SIG-M5 treated with dmso at 0.1 percent for 504 hours (cell line): ENCODE data around the gene ARMC10.
"Not testable (repeated sequence)": the region's sequence is repeated elsewhere in the genome, so short reads cannot be mapped to it uniquely, and the experiment has no call there.

Experiments
- DNase-seq: peaks from one replicate; lab custom pipeline; 2025; ENCODE audit not compliant: unreplicated experiment; lab: John Stamatoyannopoulos, UW

Gene ARMC10

DNA sequence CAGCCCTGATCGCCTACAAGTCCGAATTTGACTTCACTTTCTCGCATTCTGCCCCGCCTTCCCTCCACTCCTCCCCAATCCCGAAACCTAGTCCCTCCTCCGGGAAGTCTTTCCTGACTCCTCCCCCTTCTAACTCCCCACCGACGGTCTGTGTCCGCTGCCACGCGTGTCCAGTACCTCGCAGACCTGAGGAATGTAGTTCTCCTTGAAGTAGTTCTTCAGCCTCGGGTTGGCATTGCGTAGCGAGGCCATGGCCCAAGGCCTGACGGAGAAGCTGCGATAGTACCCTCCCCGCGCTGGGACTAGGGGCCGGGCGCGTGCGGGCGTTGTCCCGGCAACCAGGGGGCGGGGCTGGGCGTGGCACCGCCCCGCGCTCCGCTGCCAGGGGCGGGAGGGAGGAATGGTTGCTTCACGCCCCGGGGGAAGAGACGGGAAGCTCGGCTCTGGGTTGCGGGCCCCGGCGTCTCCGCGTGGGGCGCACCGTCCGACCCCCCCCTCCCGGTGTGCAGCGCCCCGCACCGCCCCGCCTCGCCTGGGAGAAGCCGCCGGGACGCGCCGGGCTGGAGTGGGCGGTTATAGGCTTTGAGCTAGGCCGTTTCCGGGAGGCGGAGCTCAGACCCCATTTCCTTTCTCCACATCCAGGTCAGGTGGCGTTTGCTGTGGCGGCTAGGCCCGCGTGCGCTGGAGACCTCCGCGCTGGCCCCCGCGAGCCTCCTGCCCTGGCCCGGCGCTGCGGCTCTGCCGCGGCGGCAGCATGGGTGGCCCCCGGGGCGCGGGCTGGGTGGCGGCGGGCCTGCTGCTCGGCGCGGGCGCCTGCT, at the start of gene ARMC10, which contains the start of gene FBXL13:
Gene ARMC10, plus strand, starts transcription at position 622 of the 818 bp plus-strand sequence. Its CDS starts 133 bp downstream, at position 755.
Gene FBXL13, minus strand, starts transcription at position 278 of the 818 bp plus-strand sequence.
- DNase-seq: peak; percentile 89

- peak; percentile 65 for DNase-seq
Measured at GRCh38 chr7:103025341-103025740, 49.6 kb upstream of the ARMC10 start.

- no peak for DNase-seq
Measured at GRCh38 chr7:103031024-103031423, 43.9 kb upstream of the ARMC10 start.

- DNase-seq: no peak
Measured at GRCh38 chr7:103031781-103032180, 43.2 kb upstream of the ARMC10 start.

DNA sequence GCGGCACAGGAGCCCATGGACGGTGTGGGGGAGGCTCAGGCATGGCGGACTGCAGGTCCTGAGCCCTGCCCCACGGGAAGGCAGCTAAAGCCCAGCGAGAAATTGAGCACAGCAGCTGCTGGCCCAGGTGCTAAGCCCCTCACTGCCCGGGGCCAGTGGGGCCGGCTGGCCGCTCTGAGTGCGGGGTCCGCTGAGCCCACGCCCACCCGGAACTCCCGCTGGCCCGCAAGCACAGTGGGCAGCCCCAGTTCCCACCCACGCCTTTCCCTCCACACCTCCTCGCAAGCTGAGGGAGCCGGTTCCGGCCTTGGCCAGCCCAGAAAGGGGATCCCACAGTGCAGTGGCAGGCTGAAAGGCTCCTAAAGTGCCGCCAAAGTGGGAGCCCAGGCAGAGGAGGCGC, 40.6 kb upstream of the ARMC10 start:
- not testable (repeated sequence) for DNase-seq

- no peak for DNase-seq
Measured at GRCh38 chr7:103037476-103037822, 37.5 kb upstream of the ARMC10 start.

DNA sequence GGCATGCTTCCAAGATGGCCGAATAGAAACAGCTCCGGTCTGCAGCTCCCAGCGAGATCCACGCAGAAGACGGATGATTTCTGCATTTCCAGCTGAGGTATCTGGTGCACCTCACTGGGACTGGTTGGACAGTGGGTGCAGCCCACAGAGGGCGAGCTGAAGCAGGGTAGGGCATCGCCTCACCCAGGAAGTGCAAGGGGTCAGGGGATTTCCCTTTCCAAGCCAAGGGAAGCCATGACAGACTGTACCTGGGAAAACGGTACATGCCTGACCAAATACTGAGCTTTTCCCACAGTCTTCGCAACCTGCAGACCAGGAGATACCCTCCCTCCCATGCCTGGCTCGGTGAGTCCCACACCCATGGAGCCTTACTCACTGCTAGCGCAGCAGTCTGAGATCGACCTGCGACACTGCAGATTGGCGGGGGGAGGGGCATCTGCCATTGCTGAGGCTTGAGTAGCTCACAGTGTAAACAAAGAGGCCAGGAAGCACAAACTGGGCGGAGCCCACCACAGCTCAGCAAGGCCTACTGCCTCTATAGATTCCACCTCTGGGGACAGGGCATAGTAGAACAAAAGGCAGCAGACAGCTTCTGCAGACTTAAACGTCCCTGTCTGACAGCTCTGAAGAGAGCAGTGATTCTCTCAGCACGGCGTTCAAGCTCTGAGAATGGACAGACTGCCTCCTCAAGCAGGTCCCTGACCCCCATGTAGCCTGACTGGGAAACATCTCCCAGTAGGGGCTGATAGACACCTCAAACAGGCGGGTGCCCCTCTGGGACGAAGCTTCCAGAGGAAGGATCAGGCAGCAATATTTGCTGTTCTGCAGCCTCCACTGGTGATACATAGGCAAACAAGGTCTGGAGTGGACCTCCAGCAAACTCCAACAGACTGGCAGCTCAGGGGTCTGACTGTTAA, 36.9 kb upstream of the ARMC10 start:
- DNase-seq: not testable (repeated sequence)

DNA sequence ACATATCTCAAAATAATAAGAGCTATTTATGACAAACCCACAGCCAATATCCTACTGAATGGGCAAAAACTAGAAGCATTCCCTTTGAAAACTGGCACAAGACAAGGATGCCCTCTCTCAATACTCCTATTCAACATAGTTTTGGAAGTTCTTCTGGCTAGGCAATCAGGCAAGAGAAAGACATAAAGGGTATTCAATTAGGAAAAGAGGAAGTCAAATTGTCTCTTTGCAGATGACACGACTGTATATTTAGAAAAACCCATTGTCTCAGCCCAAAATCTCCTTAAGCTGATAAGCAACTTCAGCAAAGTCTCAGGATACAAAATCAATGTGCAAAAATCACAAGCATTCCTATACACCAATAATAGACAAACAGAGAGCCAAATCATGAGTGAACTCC, 33.1 kb upstream of the ARMC10 start:
- not testable (repeated sequence) for DNase-seq

- no peak for DNase-seq
Measured at GRCh38 chr7:103048833-103049232, 26.1 kb upstream of the ARMC10 start.

- DNase-seq: no peak
Measured at GRCh38 chr7:103051519-103051918, 23.4 kb upstream of the ARMC10 start.

DNA sequence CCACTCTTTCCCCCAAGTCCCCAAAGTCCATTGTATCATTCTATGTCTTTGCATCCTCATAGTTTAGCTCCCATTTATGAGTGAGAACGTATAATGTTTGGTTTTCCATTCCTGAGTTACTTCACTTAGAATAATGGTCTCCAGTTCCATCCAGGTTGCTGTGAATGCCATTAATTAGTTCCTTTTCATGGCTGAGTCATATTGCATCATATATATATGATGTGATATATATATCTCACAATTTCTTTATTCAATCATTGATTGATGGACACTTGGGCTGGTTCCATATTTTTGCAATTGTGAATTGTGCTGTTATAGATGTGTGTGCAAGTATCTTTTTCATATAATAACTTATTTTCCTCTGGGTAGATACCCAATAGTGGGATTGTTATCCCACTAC, 18.9 kb upstream of the ARMC10 start:
- DNase-seq: not testable (repeated sequence)

DNA sequence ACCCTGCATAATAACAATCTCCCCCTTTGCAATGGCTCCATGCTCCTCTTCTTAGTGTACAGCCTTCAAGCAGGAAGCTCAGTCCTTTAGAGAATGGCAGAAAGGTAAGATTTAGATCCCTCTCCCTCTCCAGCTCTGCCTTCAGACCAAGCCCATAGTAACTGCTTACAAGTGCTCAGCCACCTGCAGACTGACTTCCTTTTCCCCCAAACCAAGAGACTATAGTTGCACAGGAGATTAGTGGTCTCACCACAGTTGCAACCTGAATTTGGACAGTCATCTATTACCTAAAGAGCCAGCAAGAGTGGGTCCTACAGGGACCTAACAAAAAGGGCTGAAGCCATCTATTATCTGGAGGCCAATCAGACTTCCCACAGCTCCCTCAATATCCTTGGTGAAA, 16.8 kb upstream of the ARMC10 start:
- DNase-seq: no peak

GRCh38 chr7:103059471-103059870, 15.5 kb upstream of the ARMC10 start:
- peak; percentile 5 for DNase-seq

DNA sequence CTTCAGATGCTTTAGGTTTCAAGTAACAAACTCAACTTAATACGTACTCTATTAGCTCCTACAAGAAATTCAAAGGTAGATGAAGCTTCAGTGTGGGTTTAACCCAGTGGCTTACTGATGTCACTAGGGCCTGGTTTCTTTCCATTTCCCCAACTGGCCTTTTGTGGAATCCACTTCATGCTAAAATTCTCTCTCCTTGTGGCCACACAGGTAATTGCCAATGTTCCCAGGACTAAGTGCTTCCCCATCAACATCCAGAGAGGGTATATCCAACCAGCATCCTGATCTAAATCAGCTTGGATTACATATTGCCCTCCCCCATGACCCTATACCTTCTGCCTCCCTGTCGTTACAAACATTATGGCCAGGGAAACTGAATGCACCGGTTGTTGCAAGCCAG, 11.0 kb upstream of the ARMC10 start:
- no peak for DNase-seq

- peak; percentile 12 for DNase-seq
Measured at GRCh38 chr7:103065667-103066066, 9.3 kb upstream of the ARMC10 start.

DNA sequence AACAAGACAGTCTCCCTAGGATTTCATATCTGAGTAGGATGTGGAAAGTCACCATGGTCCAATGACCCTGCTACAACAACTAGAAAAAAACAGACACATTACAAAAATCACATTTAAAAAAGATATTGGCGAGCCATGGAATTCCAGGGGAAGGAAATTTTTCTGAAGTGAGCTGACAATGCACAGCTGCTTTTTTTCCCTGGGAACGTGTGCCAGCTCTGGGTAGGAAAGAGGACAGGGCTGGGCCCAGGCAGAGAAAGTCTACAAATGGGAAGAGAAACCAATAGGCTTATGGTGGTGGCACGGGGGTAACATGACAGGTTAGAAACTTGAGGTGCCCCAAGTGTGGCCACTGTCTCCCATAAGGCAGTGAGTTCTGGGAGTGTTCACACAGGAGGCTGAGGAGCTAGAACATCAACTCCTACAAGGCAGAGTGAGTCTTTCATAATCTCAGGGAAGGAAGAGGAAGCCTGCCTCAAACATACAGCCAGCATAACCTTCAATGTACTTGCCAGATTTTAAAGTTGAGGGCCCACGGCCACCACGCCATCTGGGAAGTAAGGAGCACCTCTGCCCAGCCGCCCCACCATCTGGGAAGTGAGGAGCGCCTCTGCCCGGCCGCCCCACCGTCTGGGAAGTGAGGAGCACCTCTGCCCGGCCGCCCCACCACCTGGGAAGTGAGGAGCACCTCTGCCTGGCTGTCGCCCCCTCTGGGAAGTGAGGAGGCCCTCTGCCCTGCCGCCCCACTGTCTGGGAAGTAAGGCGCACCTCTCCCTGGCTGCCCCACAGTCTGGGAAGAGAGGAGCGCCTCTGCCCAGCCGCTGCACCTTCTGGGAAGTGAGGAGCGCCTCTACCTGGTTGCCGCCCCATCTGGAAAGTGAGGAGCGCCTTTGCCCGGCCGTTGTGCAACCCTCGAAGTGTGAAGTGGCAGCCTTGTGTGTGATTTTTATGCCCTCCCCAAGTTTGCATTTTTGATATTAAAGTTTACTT, 6.2 kb upstream of the ARMC10 start:
- DNase-seq: no peak

DNA sequence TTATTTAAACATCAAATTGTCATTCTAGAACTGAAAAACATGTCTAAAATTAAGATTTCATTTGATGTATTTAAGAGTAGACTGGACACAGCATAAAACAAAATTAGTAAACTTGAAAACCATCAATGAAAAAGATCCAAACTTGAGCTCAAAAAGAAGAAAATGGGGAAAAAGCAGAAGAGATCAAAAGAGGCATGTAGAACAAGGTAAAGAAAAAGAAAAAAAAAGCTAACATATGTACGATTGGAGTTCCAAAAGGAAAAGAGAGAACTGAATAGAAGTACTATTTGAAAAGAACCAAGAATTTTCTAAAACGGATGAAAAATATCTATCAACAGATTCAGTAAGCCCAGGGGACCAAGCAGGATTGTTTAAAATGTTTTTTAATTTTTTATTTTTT, 3.9 kb upstream of the ARMC10 start:
- DNase-seq: no peak

DNA sequence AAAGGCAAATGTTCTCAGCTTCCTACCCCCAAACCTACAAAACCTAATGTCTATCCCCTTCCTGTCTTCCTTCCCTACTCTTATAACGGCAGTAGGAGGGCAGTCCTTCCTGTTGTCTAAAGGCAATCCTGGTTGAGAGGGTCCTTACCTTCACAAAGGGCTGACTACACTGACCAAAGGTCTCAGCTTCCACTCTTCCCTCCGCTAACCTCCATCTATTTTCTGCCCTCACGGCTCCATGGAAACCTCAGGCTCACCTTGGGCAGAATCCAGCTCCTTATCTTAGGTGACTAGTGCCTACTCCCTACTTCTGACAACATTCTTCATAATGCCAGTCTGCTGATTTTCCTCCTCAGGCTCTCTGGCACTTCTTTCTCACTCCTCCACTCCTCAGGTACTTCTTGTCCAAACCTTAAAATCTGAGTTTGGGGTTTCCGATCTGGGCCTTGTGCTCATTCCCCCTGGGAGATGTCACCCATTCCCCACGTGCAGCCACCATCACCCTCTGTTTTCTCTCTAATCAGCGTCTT, 886 bp upstream of the ARMC10 start:
- DNase-seq: no peak

DNA sequence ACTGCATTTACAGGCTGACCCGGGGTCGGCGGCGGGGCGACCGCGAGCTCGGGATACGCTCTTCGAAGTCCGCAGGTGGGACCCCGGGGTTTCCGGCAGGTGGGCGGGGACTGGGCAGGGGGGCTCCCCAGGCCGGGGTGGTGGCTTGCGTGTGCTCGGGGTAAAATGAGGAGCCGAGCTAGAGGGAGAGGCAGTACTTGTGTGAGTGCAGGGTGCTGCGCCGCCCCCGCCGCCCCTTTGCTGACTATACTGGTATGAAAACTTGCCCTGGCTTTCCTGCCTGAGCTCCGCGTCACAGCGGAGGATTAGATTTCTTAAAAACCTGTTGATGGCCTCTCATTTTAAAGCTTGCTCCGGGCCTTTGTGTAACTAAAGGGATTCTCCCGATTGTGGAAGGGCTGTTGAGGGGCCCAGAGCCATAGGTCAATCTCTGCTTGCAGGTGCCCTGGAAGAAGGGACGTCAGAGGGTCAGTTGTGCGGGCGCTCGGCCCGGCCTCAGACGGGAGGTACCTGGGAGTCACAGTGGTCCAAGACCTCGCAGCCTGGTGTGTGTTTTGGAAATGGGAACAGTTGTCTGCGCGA, 488 bp downstream of the ARMC10 start:
- peak; percentile 32 for DNase-seq

DNA sequence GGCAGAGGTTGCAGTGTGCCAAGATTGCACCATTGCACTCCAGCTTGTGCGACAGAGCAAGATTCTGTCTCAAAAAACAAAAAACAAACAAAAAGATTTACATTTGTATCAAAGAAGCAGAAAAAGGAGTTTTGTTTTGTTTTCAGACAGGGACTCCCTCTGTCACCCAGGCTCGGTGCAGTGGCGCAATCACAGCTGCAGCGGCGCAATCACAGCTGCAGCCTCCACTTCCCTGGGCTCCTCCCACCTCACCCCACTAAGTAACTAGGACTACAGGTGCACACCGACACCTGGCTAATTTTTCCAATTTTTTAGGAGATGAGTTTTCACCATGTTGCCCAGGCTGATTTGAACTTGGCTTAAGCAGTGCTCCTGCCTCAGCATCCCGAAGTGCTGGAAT, 1.8 kb downstream of the ARMC10 start:
- no peak for DNase-seq
